ENCODE data around the gene MFAP3L. TPM values are rescaled to one million over a fixed set of nuclear protein-coding genes. Genes with fewer than 3 reads are reported as not detected.
A peak's percentile ranks its signal among the peaks of the same experiment; 100 is the strongest.

Gene MFAP3L
- 10 to 100 TPM in 2 of 4 donors, 1 to 10 TPM in 2; 5.4 to 10.6 (median 8.4) TPM for total RNA-seq

- Histone ChIP-seq H3K27me3 (no peaks in the 10 kb centered on the region), H3K9me3 (no peaks in the 10 kb centered on the region), H3K4me3 (replicated peaks in 1 of 3) (peak within 1 kb of the TSS; percentile 52 to 93 (median 87)), H3K27ac (peak within 1 kb of the TSS; percentile 58 to 86 (median 75)), H3K36me3 (no peaks in the 10 kb centered on the region), H3K4me1 (peaks cover 0 to 5% of the 10 kb centered on the region in 2 donors)
- 1% methylated on average over 13 to 31 of the region's 86 CpGs for WGBS, 2 donors
- peak; percentile 87 to 89 for DNase-seq
- peak in 3 of 6 experiments; percentile 6 to 31 (median 29) for TF ChIP-seq CTCF (IDR thresholded peaks at IDR 0.05)
- peak in 1 of 2 donors; percentile 62 for TF ChIP-seq POLR2A (IDR thresholded peaks at IDR 0.05)
- intact Hi-C loops (cut with DNase I), result no loop called here
These were observed at the start of gene MFAP3L for GRCh38 chr4:170026253-170027021. TSS of gene MFAP3L (minus strand) at chr4:170026395. CDS start at chr4:170005877, 20,518 bp downstream.

- Histone ChIP-seq H3K4me1 (no peaks in the 10 kb centered on the region), H3K36me3 (peaks cover 0 to 2% of the 10 kb centered on the region in 2 donors), H3K27ac (no peak overlapping the region), H3K27me3 (no peaks in the 10 kb centered on the region), H3K9me3 (no peaks in the 10 kb centered on the region), H3K4me3 (replicated peaks in 1 of 3) (no peak overlapping the region)
- DNase-seq, result no peak
- TF ChIP-seq POLR2A (IDR thresholded peaks at IDR 0.05), result no peak
- TF ChIP-seq CTCF (IDR thresholded peaks at IDR 0.05), result no peak
- intact Hi-C loops (cut with DNase I), result no loop called here
- 92 to 96% methylated on average over 6 of the region's 6 CpGs for WGBS, 2 donors
These were observed 45.0 kb upstream of the MFAP3L start for GRCh38 chr4:170071196-170071595.

GRCh38 chr4:170068438-170069128, 42.4 kb upstream of the MFAP3L start:
- Histone ChIP-seq H3K4me3 (replicated peaks in 1 of 3) (no peak overlapping the region), H3K9me3 (no peaks in the 10 kb centered on the region), H3K27me3 (no peaks in the 10 kb centered on the region), H3K27ac (no peak overlapping the region), H3K36me3 (peaks cover 0 to 3% of the 10 kb centered on the region in 2 donors), H3K4me1 (no peaks in the 10 kb centered on the region)
- no peak for DNase-seq
- WGBS, 2 donors, result 94 to 96% methylated on average over 8 of the region's 8 CpGs
- intact Hi-C loops (cut with DNase I), result no loop called here
- TF ChIP-seq POLR2A (IDR thresholded peaks at IDR 0.05) (no peak), CTCF (IDR thresholded peaks at IDR 0.05) (no peak)

- intact Hi-C loops (cut with DNase I), result no loop called here
- H3K36me3 ChIP-seq, result no peaks in the 10 kb centered on the region
- WGBS, 2 donors, result 80 to 92% methylated on average over 4 of the region's 4 CpGs
- no peak overlapping the region for H3K27ac ChIP-seq
- H3K4me3 ChIP-seq (replicated peaks in 1 of 3), result no peak overlapping the region
- H3K9me3 ChIP-seq, result no peaks in the 10 kb centered on the region
- no peaks in the 10 kb centered on the region for H3K27me3 ChIP-seq
- no peak for DNase-seq
- H3K4me1 ChIP-seq, result no peaks in the 10 kb centered on the region
- TF ChIP-seq CTCF (IDR thresholded peaks at IDR 0.05), result no peak
- TF ChIP-seq POLR2A (IDR thresholded peaks at IDR 0.05), result no peak
These were observed 33.2 kb upstream of the MFAP3L start for GRCh38 chr4:170059421-170059820.

- DNase-seq, result no peak
- TF ChIP-seq POLR2A (IDR thresholded peaks at IDR 0.05) (no peak), CTCF (IDR thresholded peaks at IDR 0.05) (no peak)
- no peak overlapping the region for H3K27ac ChIP-seq
- intact Hi-C loops (cut with DNase I), result no loop called here
- H3K4me3 ChIP-seq (replicated peaks in 1 of 3), result no peak overlapping the region
- no peaks in the 10 kb centered on the region for H3K4me1 ChIP-seq
- no peaks in the 10 kb centered on the region for H3K36me3 ChIP-seq
- WGBS, 2 donors, result 73 to 77% methylated on average over 2 of the region's 2 CpGs
- H3K27me3 ChIP-seq, result no peaks in the 10 kb centered on the region
- no peaks in the 10 kb centered on the region for H3K9me3 ChIP-seq
These were observed 32.6 kb upstream of the MFAP3L start for GRCh38 chr4:170058826-170059225.

All from thyroid gland (tissue), 4 donors.